WI38 (cell line): ENCODE measurements around the gene LTBP1.

Source experiments
- H3K4me3 ChIP-seq: 2 replicates; pipeline ENCODE4 v1.5.1; 2011; ENCODE audit warnings: low read depth, mild to moderate bottlenecking, control low read depth, low read length
- CTCF ChIP-seq: IDR thresholded peaks from 2 replicates; pipeline ENCODE4 v1.5.1; 2012; ENCODE audit warnings: low read depth, mild to moderate bottlenecking, control low read depth, low read length

LTBP1 gene

DNA sequence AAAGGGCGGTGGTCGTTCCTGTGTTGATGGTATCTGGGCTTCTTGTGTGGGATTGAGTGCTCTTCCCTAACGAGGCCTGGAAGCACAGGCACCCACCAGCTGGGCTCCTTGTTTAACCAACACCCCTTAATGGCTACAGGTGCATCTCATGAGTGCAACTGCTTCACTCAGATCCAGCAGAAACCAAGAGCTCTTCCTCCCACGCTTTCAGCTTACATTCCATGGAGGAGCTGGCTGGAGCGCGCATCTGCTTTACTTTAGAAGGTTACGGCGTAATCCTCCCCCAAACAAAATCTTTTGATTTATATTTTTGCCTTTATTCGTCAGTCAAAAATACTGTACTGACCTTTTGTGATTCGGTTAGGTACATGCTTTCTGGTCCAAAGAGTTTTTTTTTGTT is 174.7 kb downstream of the LTBP1 start:
- no peak for TF ChIP-seq CTCF
- H3K4me3 ChIP-seq = no peak overlapping the region

- H3K4me3 ChIP-seq = no peak overlapping the region
Measured at GRCh38 chr2:33121925-33122324, 175.2 kb downstream of the LTBP1 start.

DNA sequence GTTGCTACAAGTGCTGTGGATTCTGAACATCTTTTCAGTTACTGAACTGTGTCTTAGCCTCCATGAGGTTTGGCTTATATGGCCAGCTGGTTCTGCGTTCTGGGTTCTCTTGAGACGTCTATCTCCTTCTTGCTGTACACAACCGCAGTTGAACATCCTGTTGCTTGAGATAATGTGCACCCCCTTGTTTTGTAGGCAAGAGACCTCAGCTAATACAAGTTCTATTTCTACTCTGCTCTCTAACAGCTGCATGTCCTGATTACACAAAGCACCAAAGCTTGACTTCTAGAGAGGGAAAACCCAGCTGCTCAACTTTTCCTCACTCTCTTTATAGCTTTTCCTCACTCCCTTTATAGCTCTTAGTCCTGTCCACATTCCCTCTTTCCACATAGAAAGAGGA is 176.0 kb downstream of the LTBP1 start:
- no peak for TF ChIP-seq CTCF
- H3K4me3 ChIP-seq = no peak overlapping the region

More at GRCh38 chr2:33121925-33122324, 175.2 kb downstream of the LTBP1 start:
- no peak for TF ChIP-seq CTCF

DNA sequence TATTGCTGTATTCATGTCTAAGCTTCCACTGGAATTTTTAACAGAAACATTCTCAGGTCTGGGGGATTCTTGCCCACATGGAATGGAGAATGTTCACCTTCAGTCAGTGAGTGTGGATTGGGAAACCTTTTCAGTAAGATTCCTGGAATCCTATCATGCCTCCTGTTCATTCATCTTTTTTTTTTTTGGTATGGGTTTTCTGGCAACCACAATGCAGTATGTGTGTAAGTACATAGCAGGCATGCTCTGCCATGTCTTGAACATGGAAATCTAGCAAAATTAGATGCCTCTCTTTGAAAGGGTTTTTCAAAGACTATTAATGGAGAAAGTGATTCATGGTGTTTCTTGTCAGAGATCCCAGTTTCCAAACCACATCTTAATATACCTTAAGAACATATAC is 176.5 kb downstream of the LTBP1 start:
- no peak overlapping the region for H3K4me3 ChIP-seq
- no peak for TF ChIP-seq CTCF

GRCh38 chr2:33126552-33126951 is 179.8 kb downstream of the LTBP1 start:
- no peak for TF ChIP-seq CTCF
- no peak overlapping the region for H3K4me3 ChIP-seq

DNA sequence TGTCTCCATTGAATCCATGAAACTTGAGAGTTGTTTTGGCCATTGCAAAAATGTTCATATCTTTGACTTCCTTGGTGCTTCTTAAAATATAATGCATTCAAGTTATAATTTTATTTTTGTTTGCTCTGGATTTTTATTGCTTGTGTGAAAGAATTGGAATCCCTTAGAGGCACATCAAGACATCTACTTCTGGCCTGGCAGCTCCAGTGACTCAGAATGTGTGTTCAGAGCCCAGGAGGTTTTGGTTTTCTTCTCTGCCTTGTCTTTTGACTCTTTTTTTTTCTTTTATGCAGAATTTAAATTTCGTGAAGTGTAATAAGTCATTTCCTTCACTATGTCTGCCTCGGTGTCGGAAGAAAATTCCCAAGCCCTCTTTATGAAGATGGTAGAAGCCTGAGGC is 180.2 kb downstream of the LTBP1 start:
- TF ChIP-seq CTCF = no peak
- H3K4me3 ChIP-seq = no peak overlapping the region

DNA sequence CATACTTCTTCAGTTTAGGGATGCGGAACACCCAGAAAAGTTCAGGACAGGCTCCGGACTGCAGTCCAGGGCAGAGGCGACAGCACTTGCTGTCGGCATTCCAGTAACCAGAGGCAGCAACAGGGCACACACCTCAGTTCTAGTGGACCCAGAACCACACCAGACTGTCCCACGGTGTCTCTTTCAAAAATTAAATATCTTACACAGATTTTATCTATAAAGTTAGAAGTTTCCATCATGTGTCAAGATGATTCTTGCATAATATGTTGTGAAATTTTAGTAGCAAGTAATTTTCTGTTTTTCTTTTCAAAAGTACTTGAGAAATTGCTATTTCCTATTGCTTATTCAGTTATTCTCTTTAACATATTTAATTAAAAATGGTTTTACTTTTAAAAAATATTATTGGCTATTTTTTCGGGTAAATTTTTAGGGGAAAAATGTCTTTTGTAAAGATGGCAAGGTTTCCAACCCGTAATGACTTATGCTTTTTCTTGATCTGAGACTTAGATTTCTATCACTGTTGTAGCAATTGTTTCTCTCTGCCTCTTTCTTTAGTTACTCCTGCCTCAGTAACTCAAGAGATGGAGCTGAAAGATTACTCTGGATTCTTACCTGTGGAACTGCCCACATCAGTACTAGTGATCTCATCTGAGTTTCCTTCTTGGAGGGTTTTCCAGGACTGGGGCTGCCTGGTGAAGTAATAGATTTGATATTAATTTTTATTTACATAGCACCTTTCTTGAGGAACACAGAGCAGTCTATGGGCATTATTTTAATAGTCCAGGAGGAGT is 182.7 kb downstream of the LTBP1 start:
- TF ChIP-seq CTCF = no peak
- H3K4me3 ChIP-seq = no peak overlapping the region
